ENCODE data around the gene RCBTB2.

DNA sequence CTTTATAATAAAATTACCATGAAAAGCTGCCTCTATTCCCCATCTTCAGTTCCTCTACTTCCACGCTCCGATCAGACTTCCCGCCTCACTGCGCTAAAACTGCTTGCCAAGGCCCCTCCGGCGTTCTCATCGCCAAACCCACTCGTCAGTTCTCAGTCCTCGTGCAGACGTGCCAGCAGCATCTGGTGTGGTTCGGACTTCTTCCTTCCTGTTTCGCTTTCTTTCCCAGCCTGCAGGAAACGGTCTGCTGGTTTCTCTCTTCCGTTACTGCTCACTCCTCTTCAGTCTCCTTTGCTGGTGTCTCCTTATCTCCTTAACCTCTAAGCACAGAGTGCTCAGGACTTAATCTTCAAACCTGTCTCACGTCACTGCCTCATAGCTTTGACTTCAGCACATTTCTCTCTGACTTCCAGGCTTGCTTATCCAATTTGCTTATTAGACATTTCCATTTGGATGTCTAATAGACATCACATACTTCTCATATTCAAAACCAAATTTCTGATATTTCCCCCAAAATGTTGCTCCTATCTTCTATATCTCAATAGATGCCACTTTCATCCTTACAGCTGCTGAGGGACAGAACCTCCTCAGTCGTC is 40.3 kb downstream of the RCBTB2 start:
- TF ChIP-seq, protein P1, sequence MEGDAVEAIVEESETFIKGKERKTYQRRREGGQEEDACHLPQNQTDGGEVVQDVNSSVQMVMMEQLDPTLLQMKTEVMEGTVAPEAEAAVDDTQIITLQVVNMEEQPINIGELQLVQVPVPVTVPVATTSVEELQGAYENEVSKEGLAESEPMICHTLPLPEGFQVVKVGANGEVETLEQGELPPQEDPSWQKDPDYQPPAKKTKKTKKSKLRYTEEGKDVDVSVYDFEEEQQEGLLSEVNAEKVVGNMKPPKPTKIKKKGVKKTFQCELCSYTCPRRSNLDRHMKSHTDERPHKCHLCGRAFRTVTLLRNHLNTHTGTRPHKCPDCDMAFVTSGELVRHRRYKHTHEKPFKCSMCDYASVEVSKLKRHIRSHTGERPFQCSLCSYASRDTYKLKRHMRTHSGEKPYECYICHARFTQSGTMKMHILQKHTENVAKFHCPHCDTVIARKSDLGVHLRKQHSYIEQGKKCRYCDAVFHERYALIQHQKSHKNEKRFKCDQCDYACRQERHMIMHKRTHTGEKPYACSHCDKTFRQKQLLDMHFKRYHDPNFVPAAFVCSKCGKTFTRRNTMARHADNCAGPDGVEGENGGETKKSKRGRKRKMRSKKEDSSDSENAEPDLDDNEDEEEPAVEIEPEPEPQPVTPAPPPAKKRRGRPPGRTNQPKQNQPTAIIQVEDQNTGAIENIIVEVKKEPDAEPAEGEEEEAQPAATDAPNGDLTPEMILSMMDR (IDR thresholded peaks at IDR 0.05) = no peak
- TF ChIP-seq POLR2A (IDR thresholded peaks at IDR 0.05) = no peak
